Hepatocyte (in vitro differentiated cells): ENCODE measurements around the gene SLC25A25. TPM values are rescaled to one million over a fixed set of nuclear protein-coding genes. Genes with fewer than 3 reads are reported as not detected.

Experiments used
- DNase-seq: peaks from one replicate; pipeline ENCODE4 v3.0.0-alpha.2; 2016; ENCODE audit warnings: low spot score
- H2AFZ ChIP-seq: fragments of 200-600 bp; sonication (generic); 2 replicates; pipeline ENCODE4 v1.6.0; 2016; ENCODE audit warnings: antibody characterized with exemption, mild to moderate bottlenecking
- H3K27ac ChIP-seq: fragments of 200-600 bp; sonication (generic); 2 replicates; pipeline ENCODE4 v1.5.1; 2016; ENCODE audit warnings: mild to moderate bottlenecking
- H3K27me3 ChIP-seq: fragments of 200-600 bp; sonication (generic); 2 replicates; pipeline ENCODE4 v1.6.1; 2016
- H3K36me3 ChIP-seq: fragments of 200-600 bp; sonication (generic); replicated peaks from 2 replicates; pipeline ENCODE4 v1.5.1; 2016; ENCODE audit warnings: low read depth; ENCODE audit not compliant: insufficient read depth
- H3K4me1 ChIP-seq: fragments of 200-600 bp; sonication (generic); 2 replicates; pipeline ENCODE4 v1.5.1; 2016; ENCODE audit warnings: mild to moderate bottlenecking, moderate library complexity; ENCODE audit not compliant: insufficient read depth
- H3K4me2 ChIP-seq: fragments of 200-600 bp; sonication (generic); 2 replicates; pipeline ENCODE4 v1.6.0; 2016
- H3K4me3 ChIP-seq: fragments of 200-600 bp; sonication (generic); 2 replicates; pipeline ENCODE4 v1.5.1; 2016; ENCODE audit warnings: mild to moderate bottlenecking
- H3K79me2 ChIP-seq: fragments of 200-600 bp; sonication (generic); 2 replicates; pipeline ENCODE4 v1.6.0; 2017; ENCODE audit warnings: mild to moderate bottlenecking
- H3K9me2 ChIP-seq: fragments of 200-600 bp; sonication (generic); replicated peaks from 2 replicates; pipeline ENCODE4 v1.6.0; 2017; ENCODE audit warnings: mild to moderate bottlenecking; ENCODE audit not compliant: insufficient read depth
- H3K9me3 ChIP-seq: fragments of 200-600 bp; sonication (generic); 2 replicates; pipeline ENCODE4 v1.5.1; 2016; ENCODE audit warnings: low read depth, mild to moderate bottlenecking
- H4K20me1 ChIP-seq: fragments of 200-600 bp; sonication (generic); 2 replicates; pipeline ENCODE4 v1.6.0; 2016; ENCODE audit warnings: mild to moderate bottlenecking; ENCODE audit not compliant: insufficient read depth, poor library complexity, severe bottlenecking
- EZH2 ChIP-seq: fragments of 200-600 bp; sonication (generic); IDR thresholded peaks from 2 replicates; pipeline ENCODE4 v1.6.1; 2016; ENCODE audit warnings: antibody characterized with exemption, mild to moderate bottlenecking, borderline replicate concordance
- EZH2phosphoT487 ChIP-seq: fragments of 200-600 bp; sonication (generic); IDR thresholded peaks from one replicate; pipeline ENCODE4 v1.6.1; 2018; ENCODE audit warnings: antibody characterized with exemption, mild to moderate bottlenecking, low read depth, moderate library complexity; ENCODE audit not compliant: unreplicated experiment, severe bottlenecking
- WGBS: methylation state at CpG from one replicate; pipeline ENCODE4 v1.1.6; 2016; ENCODE audit warnings: low lambda C conversion rate; ENCODE audit errors: missing lambda C conversion rate; 5-methylcytosine and 5-hydroxymethylcytosine counted together
- polyA plus RNA-seq: library from polyadenylated mRNA; unstranded; fragments of >200 nt; fragmentation: Nextera tagmentation; extraction: Ambion mirVana; gene quantifications from 2 replicates; pipeline ENCODE4 v1.2.1, GENCODE V29; 2016
- total RNA-seq: library from RNA; depleted of rRNA; stranded (reverse); fragments of >200 nt; gene quantifications from 2 replicates; pipeline ENCODE4 v1.2.3, GENCODE V29; 2014
- TF ChIP-seq, protein P1 (sequence below): fragments of 200-600 bp; sonication (generic); IDR thresholded peaks from 2 replicates; pipeline ENCODE4 v1.5.1; 2016; ENCODE audit warnings: antibody characterized with exemption, mild to moderate bottlenecking; ENCODE audit not compliant: poor library complexity

The SLC25A25 gene
- total and polyA plus RNA-seq, 2 experiments from 2014 or later: 51.0 to 62.3 TPM

DNA sequence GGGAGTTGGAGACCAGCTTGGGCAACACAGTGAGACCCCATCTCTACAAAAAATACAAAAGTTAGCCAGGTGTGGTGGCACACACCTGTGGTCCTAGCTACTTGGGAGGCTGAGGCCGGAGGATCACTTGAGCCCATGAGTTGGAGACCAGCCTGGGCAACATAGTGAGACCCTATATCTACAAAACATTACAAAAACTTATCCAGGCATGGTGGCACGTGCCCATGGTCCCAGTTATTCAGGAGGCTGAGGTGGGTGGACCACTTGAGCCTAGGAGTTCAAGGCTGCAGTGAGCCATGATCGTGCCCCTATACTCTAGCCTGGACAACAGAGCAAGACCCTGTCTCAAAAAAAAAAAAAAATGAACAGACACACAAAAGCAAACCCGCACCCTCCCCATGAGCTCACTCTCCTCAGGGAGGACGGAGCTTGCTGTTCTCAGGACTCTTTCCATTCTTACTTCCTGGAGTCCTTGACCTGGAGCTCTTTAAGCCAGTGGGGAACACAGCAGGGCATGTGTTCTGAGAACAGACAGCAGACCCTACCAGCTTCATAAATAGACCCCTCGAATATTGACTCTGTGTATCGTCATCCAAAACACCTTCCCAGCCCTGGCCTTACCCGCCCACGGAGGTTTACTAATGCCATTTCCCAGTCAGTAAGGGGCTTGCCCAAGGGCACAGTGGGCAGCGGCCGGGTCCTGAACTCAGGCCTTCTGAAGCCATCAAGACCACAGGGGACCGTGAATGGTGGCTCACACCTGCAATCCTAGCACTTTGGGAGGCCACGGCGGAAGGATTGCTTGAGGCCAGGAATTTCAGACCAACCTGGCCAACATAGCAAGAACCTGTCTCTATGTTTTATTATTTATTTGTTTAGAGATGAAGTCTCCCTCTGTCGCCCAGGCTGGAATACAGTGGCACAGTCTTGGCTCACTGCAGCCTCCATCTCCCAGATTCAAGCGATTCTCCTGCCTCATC lies 48.4 kb downstream of the SLC25A25 start:
- DNase-seq: no peak
- TF ChIP-seq, protein P1, sequence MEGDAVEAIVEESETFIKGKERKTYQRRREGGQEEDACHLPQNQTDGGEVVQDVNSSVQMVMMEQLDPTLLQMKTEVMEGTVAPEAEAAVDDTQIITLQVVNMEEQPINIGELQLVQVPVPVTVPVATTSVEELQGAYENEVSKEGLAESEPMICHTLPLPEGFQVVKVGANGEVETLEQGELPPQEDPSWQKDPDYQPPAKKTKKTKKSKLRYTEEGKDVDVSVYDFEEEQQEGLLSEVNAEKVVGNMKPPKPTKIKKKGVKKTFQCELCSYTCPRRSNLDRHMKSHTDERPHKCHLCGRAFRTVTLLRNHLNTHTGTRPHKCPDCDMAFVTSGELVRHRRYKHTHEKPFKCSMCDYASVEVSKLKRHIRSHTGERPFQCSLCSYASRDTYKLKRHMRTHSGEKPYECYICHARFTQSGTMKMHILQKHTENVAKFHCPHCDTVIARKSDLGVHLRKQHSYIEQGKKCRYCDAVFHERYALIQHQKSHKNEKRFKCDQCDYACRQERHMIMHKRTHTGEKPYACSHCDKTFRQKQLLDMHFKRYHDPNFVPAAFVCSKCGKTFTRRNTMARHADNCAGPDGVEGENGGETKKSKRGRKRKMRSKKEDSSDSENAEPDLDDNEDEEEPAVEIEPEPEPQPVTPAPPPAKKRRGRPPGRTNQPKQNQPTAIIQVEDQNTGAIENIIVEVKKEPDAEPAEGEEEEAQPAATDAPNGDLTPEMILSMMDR: no peak
- TF ChIP-seq EZH2phosphoT487 (no peak), EZH2 (no peak)
- H3K4me1 ChIP-seq: peaks cover 18% of the 10 kb centered on the region
- H2AFZ ChIP-seq: no peak overlapping the region
- no peak overlapping the region for H3K4me3 ChIP-seq
- H3K9me3 ChIP-seq: no peaks in the 10 kb centered on the region
- no peaks in the 10 kb centered on the region for H4K20me1 ChIP-seq
- no peaks in the 10 kb centered on the region for H3K36me3 ChIP-seq
- no peaks in the 10 kb centered on the region for H3K27me3 ChIP-seq
- H3K27ac ChIP-seq: peak overlapping the region; percentile 86
- 86% methylated on average over 16 of the region's 16 CpGs for WGBS
- H3K79me2 ChIP-seq: peaks cover 19% of the 10 kb centered on the region
- no peaks in the 10 kb centered on the region for H3K9me2 ChIP-seq
- no peak overlapping the region for H3K4me2 ChIP-seq

DNA sequence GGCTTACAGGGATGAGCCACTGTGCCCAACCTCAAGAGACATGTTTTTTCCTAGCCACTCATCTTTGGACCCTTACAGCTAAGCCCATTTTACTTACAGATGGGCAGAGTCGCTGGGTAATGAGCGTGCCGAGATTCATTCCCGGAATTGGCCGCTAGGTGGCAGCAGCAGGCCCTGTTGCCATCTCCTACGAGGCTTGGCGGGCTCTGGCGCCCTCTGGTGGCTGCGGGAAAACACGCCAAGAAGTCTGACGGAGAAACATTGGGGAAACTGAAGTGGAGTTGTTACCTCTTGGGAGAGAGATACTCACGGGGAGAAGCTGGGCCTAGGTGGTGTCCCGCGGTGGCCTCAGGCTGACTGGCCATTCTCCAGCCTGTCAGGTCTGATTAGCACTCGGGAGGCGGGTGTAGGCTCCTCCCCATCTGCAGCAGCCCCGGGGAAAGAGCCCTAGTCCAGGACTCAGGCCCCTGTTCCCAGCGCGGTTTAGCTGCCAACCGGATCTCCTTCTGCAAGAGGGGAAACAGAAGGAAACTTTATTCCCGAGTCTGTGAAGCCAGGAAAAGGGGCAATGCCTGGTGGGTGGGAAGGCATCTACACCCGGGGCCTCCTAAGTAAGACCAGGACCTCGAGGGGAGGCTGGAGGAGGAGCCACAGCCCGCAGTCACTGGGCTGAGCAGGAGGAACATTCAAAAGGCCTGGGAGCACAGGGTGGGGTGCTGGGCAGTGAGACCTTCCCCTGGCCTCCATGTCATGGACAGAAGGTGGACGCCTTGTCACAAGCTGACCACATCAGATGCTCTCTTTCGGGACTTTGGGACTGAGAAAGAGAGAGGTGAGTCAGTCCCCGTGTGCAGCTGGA lies 49.8 kb downstream of the SLC25A25 start:
- Histone ChIP-seq H4K20me1 (no peaks in the 10 kb centered on the region), H3K4me2 (peak overlapping the region; percentile 39), H3K4me3 (no peak overlapping the region), H3K9me2 (no peaks in the 10 kb centered on the region), H3K27me3 (no peaks in the 10 kb centered on the region), H3K36me3 (no peaks in the 10 kb centered on the region), H3K4me1 (peaks cover 18% of the 10 kb centered on the region), H2AFZ (no peak overlapping the region), H3K79me2 (peaks cover 8% of the 10 kb centered on the region), H3K9me3 (no peaks in the 10 kb centered on the region), H3K27ac (peak overlapping the region; percentile 86)
- TF ChIP-seq, protein P1: peak; percentile 100
- no peak for TF ChIP-seq EZH2
- WGBS: 15% methylated on average over 26 of the region's 27 CpGs
- peak; percentile 95 for DNase-seq

DNA sequence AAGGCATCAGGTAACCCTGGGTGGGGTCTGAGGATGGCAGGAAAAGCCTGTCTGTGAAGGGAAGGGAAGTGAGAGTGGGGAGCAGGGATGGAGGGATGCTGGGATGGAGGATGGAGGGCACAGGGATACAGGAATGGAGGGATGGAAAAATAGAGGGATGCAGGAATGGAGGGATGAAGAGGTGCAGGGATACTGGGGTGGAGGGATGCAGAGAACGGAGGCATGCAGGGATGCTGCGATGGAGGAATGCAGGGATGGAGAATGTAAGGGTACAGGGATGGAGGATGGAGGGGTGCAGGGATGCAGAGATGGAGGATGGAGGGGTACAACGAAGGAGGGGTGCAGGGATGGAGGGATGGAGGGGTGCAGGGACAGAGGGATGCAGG lies 50.4 kb downstream of the SLC25A25 start:
- H3K36me3 ChIP-seq: no peaks in the 10 kb centered on the region
- 86% methylated on average over 2 of the region's 3 CpGs for WGBS
- no peak for TF ChIP-seq EZH2
- TF ChIP-seq, protein P1: no peak
- no peak for TF ChIP-seq EZH2phosphoT487
- peak overlapping the region; percentile 39 for H3K4me2 ChIP-seq
- peaks cover 3% of the 10 kb centered on the region for H3K79me2 ChIP-seq
- H3K9me3 ChIP-seq: no peaks in the 10 kb centered on the region
- no peaks in the 10 kb centered on the region for H3K9me2 ChIP-seq
- no peak for DNase-seq
- H4K20me1 ChIP-seq: no peaks in the 10 kb centered on the region
- H3K4me1 ChIP-seq: peaks cover 18% of the 10 kb centered on the region
- H2AFZ ChIP-seq: no peak overlapping the region
- H3K27me3 ChIP-seq: no peaks in the 10 kb centered on the region
- no peak overlapping the region for H3K27ac ChIP-seq
- no peak overlapping the region for H3K4me3 ChIP-seq
